K562 (cell line): ENCODE measurements around the gene CARD11. TPM values are rescaled to one million over a fixed set of nuclear protein-coding genes. Genes with fewer than 3 reads are reported as not detected.

Experiments
- ATAC-seq: fragments of 200-7000 bp; cut with Tn5 transposase; 3 replicates; pipeline ENCODE4 v1.9.1; 2020; ENCODE audit warnings: moderate library complexity
- BruUV-seq: library from RNA; stranded (reverse); fragments of 400-500 nt; replicated peaks from 2 replicates; lab custom pipeline; 2021; lab: Mats Ljungman, UMichigan
- CTCF ChIA-PET: fragments of 300-600 bp; formaldehyde crosslinking; extraction: SDS; loops from one replicate; lab custom pipeline; 2021; ENCODE audit warnings: low intra/inter-chr PET ratio; lab: Yijun Ruan, JAX
- POLR2A ChIA-PET: fragments of 300-600, 350-650 bp; sonication (Branson Sonifier 250); formaldehyde crosslinking; extraction: SDS; loops from one replicate; lab custom pipeline; 2021; ENCODE audit warnings: antibody characterized with exemption, inconsistent platforms; lab: Yijun Ruan, JAX
- DNase-seq, 4 experiments: peaks; one replicate each; pipeline versions ENCODE4 v3.0.0 to v3.0.0-alpha.2; 2011 to 2018; ENCODE audit warnings: low spot score in 3 of 4, mixed read lengths in 3 of 4; ENCODE audit errors: extremely low read depth in 1 of 4
- FAIRE-seq: peaks from 2 replicates; lab custom pipeline; 2011; peaks lifted over from hg19 to GRCh38; lab: Jason Lieb, UNC
- H2AFZ ChIP-seq: 2 replicates; pipeline ENCODE4 v1.6.0; 2011; ENCODE audit warnings: low read depth, low read length, control low read depth, inconsistent platforms
- H3K27ac ChIP-seq: fragments of 200-600 bp; 3 replicates; pipeline ENCODE4 v1.8.0; 2011; ENCODE audit warnings: low read depth, mild to moderate bottlenecking, control low read depth, inconsistent platforms, low read length, moderate library complexity, mixed read lengths; ENCODE audit errors: extremely low read depth
- H3K27me3 ChIP-seq, 2 experiments: fragments of 300-600 bp in 1 of 2; 2 replicates in 1 of 2; 3 replicates in 1 of 2; pipeline versions ENCODE4 v1.6.0 to v1.8.0; 2011; ENCODE audit warnings: inconsistent platforms in 2 of 2, low read length in 2 of 2, mild to moderate bottlenecking in 1 of 2, mixed read lengths in 1 of 2, moderate library complexity in 1 of 2; ENCODE audit not compliant: control insufficient read depth in 2 of 2, insufficient read depth in 2 of 2
- H3K36me3 ChIP-seq: fragments of 300-600 bp; 3 replicates; pipeline ENCODE4 v1.8.0; 2011; ENCODE audit warnings: mild to moderate bottlenecking, low read length, inconsistent platforms; ENCODE audit not compliant: control insufficient read depth, insufficient read depth
- H3K4me1 ChIP-seq, 2 experiments: fragments of 200-600 bp in 1 of 2; replicated peaks in 1 of 2; 2 replicates in 1 of 2; 3 replicates in 1 of 2; pipeline versions ENCODE4 v1.5.1 to v1.8.0; 2011; ENCODE audit warnings: inconsistent platforms in 2 of 2, low read length in 2 of 2, mild to moderate bottlenecking in 1 of 2, mixed read lengths in 1 of 2, moderate library complexity in 1 of 2; ENCODE audit not compliant: control insufficient read depth in 2 of 2, insufficient read depth in 2 of 2
- H3K4me2 ChIP-seq: 2 replicates; pipeline ENCODE4 v1.6.1; 2011; ENCODE audit warnings: low read length, control low read depth, inconsistent platforms, mixed read lengths; ENCODE audit not compliant: insufficient read depth
- H3K4me3 ChIP-seq: fragments of 200-600 bp; sonication (generic), shearing (Covaris generic); 2 replicates; pipeline ENCODE4 v1.5.1; 2016; ENCODE audit warnings: control low read depth, inconsistent platforms
- H3K79me2 ChIP-seq: fragments of 200-600 bp; 3 replicates; pipeline ENCODE4 v1.8.0; 2011; ENCODE audit warnings: low read length, inconsistent platforms; ENCODE audit not compliant: control insufficient read depth, insufficient read depth
- H3K9ac ChIP-seq, 2 experiments: 2 replicates each; pipeline versions ENCODE4 v1.6.0 to v1.6.1; 2011; ENCODE audit warnings: low read depth in 2 of 2, low read length in 2 of 2, control low read depth in 1 of 2, inconsistent platforms in 1 of 2, mild to moderate bottlenecking in 1 of 2, mixed read lengths in 1 of 2; ENCODE audit not compliant: insufficient read depth in 1 of 2
- H3K9me1 ChIP-seq: one replicate; pipeline ENCODE4 v1.6.0; 2011; ENCODE audit warnings: inconsistent platforms, mild to moderate bottlenecking, low read length, moderate library complexity; ENCODE audit not compliant: control insufficient read depth, insufficient read depth
- H3K9me3 ChIP-seq: replicated peaks from 2 replicates; pipeline ENCODE4 v1.5.1; 2011; ENCODE audit warnings: low read depth, low read length, inconsistent platforms; ENCODE audit not compliant: control insufficient read depth, insufficient read depth
- H4K20me1 ChIP-seq: replicated peaks from 2 replicates; pipeline ENCODE4 v1.6.1; 2011; ENCODE audit warnings: low read length, inconsistent platforms, mixed read lengths; ENCODE audit not compliant: control insufficient read depth, insufficient read depth
- ATF7 ChIP-seq: fragments of 450-650 bp; IDR thresholded peaks from 2 replicates; pipeline ENCODE4 v1.7.1; 2014; ENCODE audit warnings: mild to moderate bottlenecking, moderate library complexity
- PREB ChIP-seq: sonication (generic); formaldehyde crosslinking; IDR thresholded peaks from 2 replicates; pipeline ENCODE4 v1.8.1; 2023; ENCODE audit warnings: mild to moderate bottlenecking, missing genetic modification reagents
- PYGO2 ChIP-seq: fragments of 450-650 bp; IDR thresholded peaks from 2 replicates; pipeline ENCODE4 v1.6.1; 2016; ENCODE audit warnings: mild to moderate bottlenecking, missing genetic modification characterization, moderate library complexity, missing compliant biosample characterization
- RBM34 ChIP-seq: fragments of 200-400 bp; formaldehyde crosslinking; IDR thresholded peaks from 2 replicates; pipeline ENCODE4 v1.6.1; 2018; ENCODE audit warnings: low read length, borderline replicate concordance; ENCODE audit not compliant: insufficient read depth
- SMARCA5 ChIP-seq: fragments of 450-650 bp; IDR thresholded peaks from 2 replicates; pipeline ENCODE4 v1.6.1; 2016
- TRIM25 ChIP-seq: fragments of 450-650 bp; IDR thresholded peaks from 2 replicates; pipeline ENCODE4 v1.7.0; 2016; ENCODE audit warnings: borderline replicate concordance
- TSC22D4 ChIP-seq: fragments of 450-650 bp; IDR thresholded peaks from 2 replicates; pipeline ENCODE4 v1.6.1; 2016; ENCODE audit warnings: missing genetic modification characterization, missing biosample characterization, control low read depth
- ZBTB17 ChIP-seq: fragments of 450-650 bp; formaldehyde crosslinking; IDR thresholded peaks from 2 replicates; pipeline ENCODE4 v1.4.0; 2020; ENCODE audit warnings: mild to moderate bottlenecking
- ZNF398 ChIP-seq: fragments of 250-450 bp; sonication (Bioruptor Pico); IDR thresholded peaks from 2 replicates; pipeline ENCODE4 v1.8.0; 2021; ENCODE audit warnings: moderate library complexity, mild to moderate bottlenecking, inconsistent platforms
- WGBS: fragments of 100-300 bp; shearing (Covaris generic); methylation state at CpG from one replicate; pipeline ENCODE4 v1.1.6; 2016; ENCODE audit warnings: low coverage, mixed read lengths; ENCODE audit not compliant: insufficient coverage; ENCODE audit errors: missing lambda C conversion rate; 5-methylcytosine and 5-hydroxymethylcytosine counted together
- in situ Hi-C: fragments of 300-500 bp; cut with MboI; formaldehyde crosslinking; loops from 4 replicates; pipeline ENCODE4 v1.15.0; 2018; ENCODE audit warnings: inconsistent platforms, mixed read lengths
- intact Hi-C: fragments of 100-400 bp; cut with micrococcal nuclease; formaldehyde crosslinking; loops from 2 replicates; pipeline ENCODE4 v1.14.2; 2022
- polyA plus RNA-seq, 8 experiments: library from polyadenylated mRNA; depleted of rRNA in 4 of 8; stranded (reverse) in 5 of 8; unstranded in 3 of 8; fragments of >200 nt; fragmentation: Nextera tagmentation in 2 of 8; fragmentation: Illumina TruSeq in 1 of 8; extraction: Ambion mirVana in 2 of 8; extraction: Trizol in 1 of 8; gene quantifications; 2 replicates each; pipeline versions ENCODE4 v1.2.1 to v1.2.3, GENCODE V29; 2011 to 2014; ENCODE audit warnings: inconsistent platforms in 1 of 8, missing spikeins in 1 of 8
- total RNA-seq, 7 experiments: library from RNA; depleted of rRNA in 6 of 7; stranded (reverse); fragments of >200 nt in 6 of 7; fragmentation: Illumina TruSeq in 2 of 7; extraction: Trizol in 2 of 7; gene quantifications; 2 replicates each; pipeline versions ENCODE4 v1.2.1 to v1.2.3, GENCODE V29; 2011 to 2021; ENCODE audit warnings: low replicate concordance in 1 of 7

CARD11 gene
- total and polyA plus RNA-seq, 9 of the 15 experiments (the other 6 are each of a cell fraction or from before 2014, with no cell fraction given): 0.07 to 12.8 (median 5.7) TPM

GRCh38 chr7:2980401-2981102 is 63.1 kb downstream of the CARD11 start:
- Histone ChIP-seq H3K9me1 (no peaks in the 10 kb centered on the region), H3K4me3 (no peak overlapping the region), H2AFZ (no peak overlapping the region), H3K27me3 (no peaks in the 10 kb centered on the region), H3K9me3 (no peaks in the 10 kb centered on the region), H3K27ac (no peak overlapping the region), H3K36me3 (no peaks in the 10 kb centered on the region), H4K20me1 (no peaks in the 10 kb centered on the region), H3K79me2 (no peaks in the 10 kb centered on the region), H3K9ac (0 out of 4 replicates have a peak overlapping the region, but pooled peaks of 1 of the 2 experiments have one; percentile 26), H3K4me1 (peaks cover 0 to 12% of the 10 kb centered on the region in 2 experiments; a peak in 2 of 5 replicates), H3K4me2 (no peak overlapping the region)
- intact Hi-C loops (no loop called here), in situ Hi-C loops (no loop called here)
- ATAC-seq (no peak), DNase-seq (no peak), FAIRE-seq (no peak)
- TF ChIP-seq ZBTB17: no peak
- TF ChIP-seq TSC22D4 (tag): no peak
- no peak for TF ChIP-seq SMARCA5
- no peak for TF ChIP-seq PREB
- TF ChIP-seq PYGO2 (tag): no peak
- no peak for TF ChIP-seq ZNF398
- no peak for TF ChIP-seq TRIM25
- TF ChIP-seq ATF7: no peak
- no peak for TF ChIP-seq RBM34
- 38% methylated on average over 6 of the region's 27 CpGs for WGBS
- POLR2A ChIA-PET: no interaction called here
- BruUV-seq: no TSS peak
- CTCF ChIA-PET: no interaction called here
